Psoas muscle (tissue), 8 donors: ENCODE results near the gene GTF2H2C. TPM values are rescaled to one million over a fixed set of nuclear protein-coding genes. Genes with fewer than 3 reads are reported as not detected.

Experiments used
- ATAC-seq, 4 donors: fragments of 200-7000 bp; cut with Tn5 transposase; one replicate each; pipeline ENCODE4 v1.9.1; 2020; ENCODE audit warnings: moderate library complexity in 3 of 4, mild to moderate bottlenecking in 2 of 4
- DNase-seq, 2 donors: peaks; one replicate each; pipeline ENCODE4 v3.0.0-alpha.2; 2020
- H3K27ac ChIP-seq: fragments of 200-600 bp; one replicate; pipeline ENCODE4 v1.8.0; 2022
- H3K27me3 ChIP-seq, 3 donors: fragments of 200-600 bp in 1 of 3; one replicate each; pipeline versions ENCODE4 v1.6.1 to v1.8.0; 2013 to 2022; ENCODE audit warnings: low read length in 2 of 3, mild to moderate bottlenecking in 2 of 3, moderate library complexity in 1 of 3; ENCODE audit not compliant: insufficient read depth in 3 of 3
- H3K36me3 ChIP-seq, 2 donors: fragments of 200-600 bp in 1 of 2; one replicate each; pipeline versions ENCODE4 v1.6.1 to v1.8.0; 2013 to 2022; ENCODE audit warnings: low read depth in 1 of 2, mild to moderate bottlenecking in 1 of 2, moderate library complexity in 1 of 2; ENCODE audit not compliant: insufficient read depth in 1 of 2
- H3K4me1 ChIP-seq: fragments of 200-600 bp; one replicate; pipeline ENCODE4 v1.8.0; 2022
- H3K4me3 ChIP-seq: fragments of 200-600 bp; one replicate; pipeline ENCODE4 v1.8.0; 2022; ENCODE audit warnings: mild to moderate bottlenecking
- H3K9me3 ChIP-seq: fragments of 200-600 bp; one replicate; pipeline ENCODE4 v1.8.0; 2022
- WGBS, 3 donors: extraction: QIAGEN DNeasy Blood & Tissue Kit; methylation state at CpG; one replicate each; pipeline versions ENCODE4 v1.1.6 to v1.1.7; 2013; 5-methylcytosine and 5-hydroxymethylcytosine counted together
- intact Hi-C, 2 donors: fragments of 100-400 bp; cut with DNase I; formaldehyde crosslinking; loops; one replicate each; pipeline versions ENCODE4 v1.11.0 to v1.14.2; 2022
- polyA plus RNA-seq, 3 donors: library from polyadenylated mRNA; stranded (reverse); fragments of 200-250 nt; gene quantifications; one replicate each; pipeline ENCODE4 v1.2.3, GENCODE V29; 2013
- total RNA-seq, 4 donors: library from RNA; stranded (reverse); fragmentation: NEBNext Ultra II Directional in 2 of 4; extraction: Animal tissue kit (Norgen Biotek cat#: 25700) in 2 of 4; gene quantifications; one replicate each; pipeline versions ENCODE4 v1.2.1 to v1.2.4, GENCODE V29; 2021 to 2023
- TF ChIP-seq, protein P1 (sequence below): fragments of 200-600 bp; IDR thresholded peaks from one replicate; pipeline ENCODE4 v1.8.0; 2022; ENCODE audit warnings: antibody characterized with exemption
- donor health status: healthy with polysubstance abuse.
- donor health status: DM: no; HTN: no; CAD: no; lungs with moderate emphysema.
- donor health status: Bipolar disorder and iron deficiency.
- donor health status: healthy.
- donor health status: DM: yes; HTN: yes; CAD: no.
- donor health status: DM: no; HTN: no; CAD: no.
- donor health status: DM: no; HTN: no; CAD: no.
- donor health status: DM: yes; HTN: yes; CAD: no.

GTF2H2C gene
- total and polyA plus RNA-seq, 7 donors, result 8.0 to 20.2 (median 15.2) TPM

DNA sequence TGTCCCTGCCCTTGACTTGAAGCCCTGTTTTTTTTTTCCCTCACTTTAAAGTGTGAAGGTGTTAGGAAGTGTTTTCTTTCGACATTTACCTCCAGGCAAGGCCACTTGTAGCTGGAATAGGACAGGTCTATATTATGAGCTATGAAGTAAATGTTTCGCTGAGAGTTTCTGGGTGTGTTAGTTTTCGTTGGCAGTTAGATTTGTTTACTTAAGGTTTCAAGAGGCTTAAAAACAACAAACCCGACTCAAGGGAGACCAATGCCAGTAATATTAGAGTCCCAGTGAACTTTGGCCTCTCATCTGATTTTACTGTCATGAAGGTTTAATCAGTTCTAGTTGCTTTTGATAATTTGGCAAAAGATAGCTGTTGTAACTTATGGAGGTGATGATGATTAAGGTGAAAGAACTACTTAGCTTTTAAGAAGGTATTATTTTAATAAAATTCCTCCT is 42.2 kb upstream of the GTF2H2C start:
- ATAC-seq (no peak), DNase-seq (no peak)
- H3K4me1 ChIP-seq, result no peaks in the 10 kb centered on the region
- no peaks in the 10 kb centered on the region for H3K9me3 ChIP-seq
- H3K27ac ChIP-seq, result no peak overlapping the region
- no peaks in the 10 kb centered on the region for H3K27me3 ChIP-seq
- no peaks in the 10 kb centered on the region for H3K36me3 ChIP-seq
- no peak overlapping the region for H3K4me3 ChIP-seq
- 17 to 27% (median 26%) methylated on average over 4 of the region's 4 CpGs for WGBS, 3 donors
- intact Hi-C loops, result no loop called here
- TF ChIP-seq, protein P1, sequence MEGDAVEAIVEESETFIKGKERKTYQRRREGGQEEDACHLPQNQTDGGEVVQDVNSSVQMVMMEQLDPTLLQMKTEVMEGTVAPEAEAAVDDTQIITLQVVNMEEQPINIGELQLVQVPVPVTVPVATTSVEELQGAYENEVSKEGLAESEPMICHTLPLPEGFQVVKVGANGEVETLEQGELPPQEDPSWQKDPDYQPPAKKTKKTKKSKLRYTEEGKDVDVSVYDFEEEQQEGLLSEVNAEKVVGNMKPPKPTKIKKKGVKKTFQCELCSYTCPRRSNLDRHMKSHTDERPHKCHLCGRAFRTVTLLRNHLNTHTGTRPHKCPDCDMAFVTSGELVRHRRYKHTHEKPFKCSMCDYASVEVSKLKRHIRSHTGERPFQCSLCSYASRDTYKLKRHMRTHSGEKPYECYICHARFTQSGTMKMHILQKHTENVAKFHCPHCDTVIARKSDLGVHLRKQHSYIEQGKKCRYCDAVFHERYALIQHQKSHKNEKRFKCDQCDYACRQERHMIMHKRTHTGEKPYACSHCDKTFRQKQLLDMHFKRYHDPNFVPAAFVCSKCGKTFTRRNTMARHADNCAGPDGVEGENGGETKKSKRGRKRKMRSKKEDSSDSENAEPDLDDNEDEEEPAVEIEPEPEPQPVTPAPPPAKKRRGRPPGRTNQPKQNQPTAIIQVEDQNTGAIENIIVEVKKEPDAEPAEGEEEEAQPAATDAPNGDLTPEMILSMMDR, result no peak

DNA sequence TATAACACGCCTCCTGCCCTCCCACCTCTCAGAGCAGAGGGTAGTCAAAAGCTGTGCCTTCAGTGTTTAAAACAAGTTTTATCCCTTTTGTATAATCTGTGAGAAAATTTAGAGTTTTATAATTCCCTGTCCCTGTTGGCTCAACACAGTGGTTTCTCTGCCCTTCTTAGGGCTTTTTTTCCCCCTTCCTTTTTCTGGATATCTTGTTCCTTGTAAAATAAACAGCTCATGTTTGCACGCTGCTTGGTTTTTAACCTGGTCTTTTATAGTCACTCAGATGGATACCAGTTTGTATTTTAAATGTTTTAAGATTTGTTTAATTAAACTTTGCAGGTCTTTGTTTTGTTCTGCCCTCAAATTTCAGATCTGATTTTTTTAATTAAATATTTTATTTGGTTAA is 40.7 kb upstream of the GTF2H2C start:
- no peaks in the 10 kb centered on the region for H3K4me1 ChIP-seq
- intact Hi-C loops, result no loop called here
- no peaks in the 10 kb centered on the region for H3K36me3 ChIP-seq
- H3K9me3 ChIP-seq, result no peaks in the 10 kb centered on the region
- no peak overlapping the region for H3K4me3 ChIP-seq
- H3K27ac ChIP-seq, result no peak overlapping the region
- ATAC-seq, result no peak
- TF ChIP-seq, protein P1, result no peak
- 58 to 66% (median 65%) methylated on average over 2 of the region's 2 CpGs for WGBS, 3 donors
- no peaks in the 10 kb centered on the region for H3K27me3 ChIP-seq
- no peak for DNase-seq

DNA sequence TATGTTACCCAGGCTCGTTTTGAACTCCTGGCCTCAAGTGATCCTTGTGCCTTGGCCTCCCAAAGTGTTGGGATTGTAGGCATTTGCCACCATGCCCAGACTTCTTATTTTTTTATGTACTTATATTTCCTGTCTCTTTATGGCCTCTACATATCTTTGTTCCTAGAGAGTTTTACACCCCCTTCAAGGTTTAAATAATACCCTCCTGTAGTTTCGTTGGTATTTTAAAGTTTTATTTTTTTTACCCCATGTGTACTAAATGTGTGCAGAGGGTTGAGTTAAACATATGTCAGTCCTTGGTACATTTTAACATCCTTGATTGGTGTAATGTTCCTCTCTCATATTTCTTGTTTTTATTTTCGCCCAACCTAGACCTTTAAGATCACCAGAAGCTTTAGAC is 38.0 kb upstream of the GTF2H2C start:
- no peaks in the 10 kb centered on the region for H3K36me3 ChIP-seq
- no peak overlapping the region for H3K27ac ChIP-seq
- DNase-seq (no peak), ATAC-seq (no peak)
- H3K27me3 ChIP-seq, result no peaks in the 10 kb centered on the region
- TF ChIP-seq, protein P1, result no peak
- 51 to 69% (median 53%) methylated on average over 3 of the region's 3 CpGs for WGBS, 3 donors
- H3K9me3 ChIP-seq, result no peaks in the 10 kb centered on the region
- H3K4me3 ChIP-seq, result no peak overlapping the region
- no peaks in the 10 kb centered on the region for H3K4me1 ChIP-seq
- intact Hi-C loops, result no loop called here

DNA sequence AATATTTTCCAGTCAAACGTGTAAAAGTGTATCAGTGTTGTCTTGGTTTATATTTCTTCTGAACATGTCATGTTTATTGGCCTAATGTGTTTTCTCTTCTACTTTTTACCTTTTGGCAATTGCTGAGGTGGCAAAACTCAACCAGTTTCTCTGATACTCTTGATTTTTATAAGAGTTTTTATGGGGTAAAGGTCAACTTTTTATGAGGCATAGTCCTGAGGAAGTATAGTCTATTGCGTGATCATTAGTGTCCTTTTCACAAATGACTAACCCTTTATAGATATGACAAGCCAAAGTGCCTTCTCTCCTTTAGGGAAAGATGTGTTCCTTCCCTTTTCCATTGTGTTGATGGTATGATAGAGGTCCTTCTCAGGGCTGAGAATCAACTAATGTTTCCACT is 34.5 kb upstream of the GTF2H2C start:
- Histone ChIP-seq H3K4me3 (no peak overlapping the region), H3K27me3 (no peaks in the 10 kb centered on the region), H3K27ac (no peak overlapping the region), H3K36me3 (no peaks in the 10 kb centered on the region), H3K4me1 (no peaks in the 10 kb centered on the region), H3K9me3 (no peaks in the 10 kb centered on the region)
- DNase-seq, result no peak
- WGBS, 3 donors, result 74 to 84% (median 79%) methylated on average over 2 of the region's 2 CpGs
- TF ChIP-seq, protein P1, result no peak
- ATAC-seq, result no peak
- intact Hi-C loops, result no loop called here

DNA sequence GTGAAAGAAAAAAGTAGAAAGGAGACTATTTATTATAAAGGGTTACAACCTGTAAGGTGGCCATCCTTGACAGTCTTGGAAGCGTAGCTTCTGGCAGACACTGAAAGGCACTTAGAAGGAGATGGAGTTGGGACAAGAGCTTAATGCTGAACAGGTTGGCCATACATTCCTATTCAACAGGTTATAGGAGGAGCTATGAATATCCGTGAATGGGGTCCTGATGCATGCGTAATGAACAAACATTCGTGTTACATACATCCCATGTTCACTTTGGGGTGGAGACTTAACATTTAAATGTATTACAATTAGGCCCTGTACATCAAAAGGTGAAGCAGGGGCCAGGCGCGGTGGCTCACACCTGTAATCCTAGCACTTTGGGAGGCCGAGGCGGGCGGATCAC is 33.3 kb upstream of the GTF2H2C start:
- 92 to 93% (median 92%) methylated on average over 9 of the region's 9 CpGs for WGBS, 3 donors
- Histone ChIP-seq H3K36me3 (no peaks in the 10 kb centered on the region), H3K27ac (no peak overlapping the region), H3K27me3 (no peaks in the 10 kb centered on the region), H3K4me1 (no peaks in the 10 kb centered on the region), H3K9me3 (no peaks in the 10 kb centered on the region), H3K4me3 (no peak overlapping the region)
- DNase-seq, result no peak
- intact Hi-C loops, result no loop called here
- TF ChIP-seq, protein P1, result no peak
- no peak for ATAC-seq
